SK-N-MC (cell line): ENCODE measurements around the gene GNA14.

Experiments
- DNase-seq: peaks from one replicate; pipeline ENCODE4 v3.0.0-alpha.2; 2011; ENCODE audit warnings: low read depth, low spot score
- H3K27ac ChIP-seq: fragments of 200-600 bp; sonication (generic); 2 replicates; pipeline ENCODE4 v1.5.1; 2016; ENCODE audit warnings: mixed run types
- H3K36me3 ChIP-seq: fragments of 200-600 bp; sonication (generic); 2 replicates; pipeline ENCODE4 v1.6.1; 2017; ENCODE audit warnings: antibody characterized with exemption, low read length, mixed read lengths; ENCODE audit not compliant: insufficient read depth
- H3K4me3 ChIP-seq: fragments of 200-600 bp; sonication (generic); 2 replicates; pipeline ENCODE4 v1.5.1; 2016
- H3K9ac ChIP-seq: fragments of 200-600 bp; sonication (generic); 2 replicates; pipeline ENCODE4 v1.8.0; 2017; ENCODE audit warnings: mixed run types, mixed read lengths; ENCODE audit not compliant: insufficient read length
- H3K9me3 ChIP-seq: fragments of 200-600 bp; sonication (generic); 2 replicates; pipeline ENCODE4 v1.6.1; 2017; ENCODE audit warnings: low read depth, mild to moderate bottlenecking, antibody characterized with exemption, low read length, moderate library complexity, mixed read lengths
- EZH2 ChIP-seq: fragments of 200-600 bp; sonication (generic); IDR thresholded peaks from one replicate; pipeline ENCODE4 v1.6.1; 2017; ENCODE audit warnings: antibody characterized with exemption
- FOXP2 ChIP-seq: optimal IDR thresholded peaks from 2 replicates; pipeline ENCODE3; 2011; ENCODE audit warnings: mild to moderate bottlenecking, moderate library complexity; ENCODE audit not compliant: insufficient read depth; ENCODE audit errors: extremely low read length, control extremely low read depth
- POLR2AphosphoS5 ChIP-seq: IDR thresholded peaks from 2 replicates; pipeline ENCODE4 v1.6.1; 2012; ENCODE audit warnings: mild to moderate bottlenecking, low read depth, low read length, borderline replicate concordance

GNA14 gene

DNA sequence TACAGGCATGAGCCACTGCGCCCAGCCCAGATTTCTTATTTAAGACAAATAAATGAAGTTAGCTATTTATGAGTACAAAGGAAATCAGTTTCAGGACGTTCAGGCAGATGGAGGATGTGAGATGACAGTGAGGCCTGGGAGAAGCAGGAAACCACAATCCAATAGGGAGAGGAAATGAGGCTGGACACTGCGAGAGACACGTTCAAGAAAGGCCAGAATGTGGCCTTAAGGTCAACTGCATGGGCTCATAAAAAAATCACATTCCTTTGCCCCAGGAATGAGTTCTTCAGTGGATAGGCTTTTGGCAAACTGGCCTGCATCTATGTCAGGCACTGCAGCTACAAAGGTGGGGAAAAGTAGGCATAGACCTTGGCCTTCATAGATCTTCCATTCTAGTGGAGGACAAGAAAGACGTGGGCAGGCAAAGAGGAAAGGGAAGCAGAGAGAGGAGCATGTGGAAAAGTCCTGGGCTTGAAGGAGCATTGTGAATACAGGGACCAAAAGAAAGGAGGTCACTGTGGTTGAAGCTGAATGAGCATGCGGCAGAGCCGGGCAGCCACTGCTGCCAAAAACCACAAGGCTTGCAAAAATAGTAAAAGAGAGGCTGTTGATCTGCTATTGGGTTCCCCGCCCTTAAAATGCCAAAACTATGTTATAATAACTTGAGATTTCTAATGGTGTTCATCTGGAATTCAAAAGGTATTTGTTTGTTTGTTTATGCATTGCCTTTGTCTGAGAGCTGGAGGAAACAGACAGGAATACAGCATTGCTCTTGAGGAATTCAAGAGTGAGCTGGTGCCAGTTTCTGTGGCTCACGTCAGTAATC is 133.0 kb downstream of the GNA14 start:
- Histone ChIP-seq H3K9me3 (no peaks in the 10 kb centered on the region), H3K36me3 (no peaks in the 10 kb centered on the region), H3K9ac (no peak overlapping the region), H3K4me3 (no peak overlapping the region), H3K27ac (no peak overlapping the region)
- DNase-seq, result no peak
- no peak for TF ChIP-seq POLR2AphosphoS5
- TF ChIP-seq EZH2, result no peak
- no peak for TF ChIP-seq FOXP2

DNA sequence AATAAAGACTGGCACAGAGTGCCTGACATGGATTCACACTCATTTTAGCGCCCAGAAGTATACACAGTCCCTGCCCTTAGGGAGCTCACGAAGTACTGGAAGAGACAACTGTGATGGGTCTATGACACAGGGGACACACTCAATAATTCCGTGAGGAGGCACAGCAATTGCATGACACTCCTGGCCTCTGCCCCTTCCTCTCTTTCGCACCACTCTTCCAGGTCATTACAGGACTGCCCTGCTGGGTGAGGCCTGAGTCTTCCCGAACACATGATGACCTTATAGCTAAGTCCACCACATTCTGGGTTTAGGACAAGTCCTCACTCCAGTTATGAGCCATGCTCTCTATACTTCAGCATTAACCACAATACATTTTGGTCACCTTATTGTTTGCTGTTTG is 134.7 kb downstream of the GNA14 start:
- H3K9ac ChIP-seq, result no peak overlapping the region

DNA sequence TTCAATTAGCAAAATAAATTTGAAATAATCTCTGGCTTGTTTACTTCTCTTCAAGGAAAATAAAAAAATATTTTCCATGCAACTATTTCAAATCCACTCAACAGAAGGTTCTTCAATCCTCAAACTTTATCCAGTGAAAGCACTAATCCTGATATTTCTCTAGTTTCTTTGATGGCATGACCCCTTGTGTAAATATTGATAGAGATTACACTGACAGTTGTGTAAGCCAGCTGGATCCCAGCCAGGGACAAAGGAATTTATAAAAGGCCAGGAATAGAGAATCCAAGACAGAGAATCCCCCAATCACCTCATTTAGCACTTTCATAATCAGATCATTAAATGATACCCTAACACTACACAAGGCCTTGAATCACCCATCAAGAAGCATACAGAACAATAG is 135.2 kb downstream of the GNA14 start:
- Histone ChIP-seq H3K4me3 (no peak overlapping the region), H3K36me3 (no peaks in the 10 kb centered on the region), H3K27ac (no peak overlapping the region), H3K9ac (no peak overlapping the region), H3K9me3 (no peaks in the 10 kb centered on the region)
- DNase-seq, result no peak
- TF ChIP-seq POLR2AphosphoS5 (no peak), EZH2 (no peak), FOXP2 (no peak)

More for the DNA sequence above, 134.7 kb downstream of the GNA14 start:
- no peak for TF ChIP-seq EZH2
- no peak for TF ChIP-seq POLR2AphosphoS5
- no peak for TF ChIP-seq FOXP2
- Histone ChIP-seq H3K27ac (no peak overlapping the region), H3K36me3 (no peaks in the 10 kb centered on the region), H3K4me3 (no peak overlapping the region), H3K9me3 (no peaks in the 10 kb centered on the region)
- no peak for DNase-seq

DNA sequence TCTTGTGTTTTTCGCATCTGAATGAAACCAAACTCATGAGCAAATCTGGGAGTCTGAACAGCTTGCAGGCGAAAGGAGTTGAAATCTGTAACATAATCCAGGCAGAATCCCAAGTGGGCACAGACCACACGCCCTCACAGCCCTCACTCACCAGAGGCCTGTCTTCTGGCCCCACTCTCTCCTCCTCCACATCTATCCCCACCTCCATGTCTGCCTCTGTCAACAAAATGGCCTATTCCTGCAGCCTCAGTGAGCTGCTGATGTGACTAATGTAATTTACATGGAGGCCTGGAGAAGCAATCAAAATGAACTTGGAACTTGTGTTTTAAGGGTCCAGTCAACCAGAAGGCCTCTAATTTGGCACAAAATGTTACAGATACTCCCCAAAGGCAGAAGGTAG is 136.6 kb downstream of the GNA14 start:
- no peak for DNase-seq
- Histone ChIP-seq H3K27ac (no peak overlapping the region), H3K4me3 (no peak overlapping the region), H3K36me3 (no peaks in the 10 kb centered on the region), H3K9me3 (no peaks in the 10 kb centered on the region), H3K9ac (no peak overlapping the region)
- TF ChIP-seq FOXP2 (no peak), EZH2 (no peak), POLR2AphosphoS5 (no peak)

DNA sequence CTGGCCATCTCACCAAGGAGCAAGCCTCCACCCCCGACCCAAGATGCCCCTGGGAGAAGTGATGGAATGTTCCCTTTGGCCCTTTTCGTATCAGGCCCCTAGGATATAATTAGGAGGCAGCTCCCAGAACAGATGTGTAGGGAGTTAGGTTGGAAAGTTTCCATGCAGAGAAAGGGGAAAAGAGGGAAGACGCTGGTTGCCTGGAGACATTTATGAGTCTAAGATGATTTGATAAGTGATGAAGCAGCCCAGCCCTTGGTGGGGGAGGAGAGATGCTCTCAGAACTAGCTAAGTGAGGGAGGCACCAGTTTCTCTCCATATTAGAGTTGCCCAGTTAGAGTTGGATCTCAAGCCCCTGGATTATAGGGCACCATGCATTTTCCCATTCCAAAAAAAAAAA is 137.5 kb downstream of the GNA14 start:
- H3K36me3 ChIP-seq, result no peaks in the 10 kb centered on the region
- no peaks in the 10 kb centered on the region for H3K9me3 ChIP-seq
- H3K9ac ChIP-seq, result no peak overlapping the region
- H3K4me3 ChIP-seq, result no peak overlapping the region
- TF ChIP-seq FOXP2 (no peak), EZH2 (no peak), POLR2AphosphoS5 (no peak)
- H3K27ac ChIP-seq, result no peak overlapping the region
- DNase-seq, result no peak

DNA sequence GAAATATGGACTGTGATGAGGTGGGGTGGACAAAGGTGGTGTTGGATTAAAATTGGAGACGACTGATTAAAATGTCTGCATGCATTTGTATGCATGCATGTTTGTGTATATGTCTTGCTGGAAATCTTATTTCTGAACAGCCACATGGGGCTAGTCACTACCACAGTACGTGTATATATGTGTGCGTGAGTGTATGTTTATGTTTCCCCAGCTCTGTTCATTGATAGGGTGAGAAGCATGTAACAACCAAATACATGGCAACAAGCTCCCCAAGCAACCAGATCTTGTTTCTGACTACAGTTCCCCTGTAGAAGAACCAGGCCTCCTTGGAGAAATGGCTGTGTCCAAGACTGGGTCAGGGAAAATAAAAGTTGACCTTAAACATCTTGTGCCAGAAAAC is 139.7 kb downstream of the GNA14 start:
- no peak for DNase-seq
- TF ChIP-seq POLR2AphosphoS5 (no peak), EZH2 (no peak), FOXP2 (no peak)
- no peak overlapping the region for H3K9ac ChIP-seq
- no peaks in the 10 kb centered on the region for H3K36me3 ChIP-seq
- H3K27ac ChIP-seq, result no peak overlapping the region
- no peaks in the 10 kb centered on the region for H3K9me3 ChIP-seq
- no peak overlapping the region for H3K4me3 ChIP-seq

DNA sequence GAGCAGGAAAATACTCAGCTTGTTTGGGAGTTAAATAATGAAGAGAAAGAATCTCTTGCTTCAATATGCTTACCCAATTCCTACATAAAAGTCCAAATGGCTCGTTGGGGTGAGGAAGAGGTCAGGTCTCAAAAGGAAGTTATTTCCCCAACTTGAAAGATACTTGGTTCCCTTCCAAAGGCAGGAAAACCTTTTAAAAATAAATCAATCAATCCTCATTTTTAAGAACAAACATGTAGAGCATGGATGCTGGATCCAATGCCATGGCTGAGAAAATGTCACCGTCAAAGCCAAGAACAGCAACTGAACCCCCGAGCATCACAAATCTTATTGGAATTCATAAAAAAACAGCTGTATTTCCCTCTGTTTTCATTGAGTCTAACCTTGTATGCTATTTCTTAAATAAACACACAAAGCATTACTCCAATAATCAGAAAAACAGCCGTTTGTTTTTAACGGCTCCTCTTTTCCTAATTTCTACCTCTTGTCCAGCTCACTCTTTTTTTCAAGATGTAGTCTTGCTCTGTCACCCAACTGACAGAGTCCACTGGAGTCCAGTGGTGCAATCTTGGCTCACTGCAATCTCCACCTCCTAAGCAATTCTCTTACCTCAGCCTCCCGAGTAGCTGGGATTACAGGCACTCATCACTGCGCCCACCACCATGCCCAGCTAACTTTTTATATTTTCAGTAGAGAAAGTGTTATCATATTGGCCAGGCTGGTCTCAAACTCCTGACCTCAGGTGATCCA is 140.7 kb downstream of the GNA14 start:
- no peak overlapping the region for H3K9ac ChIP-seq
- no peak for DNase-seq
- TF ChIP-seq POLR2AphosphoS5 (no peak), FOXP2 (no peak), EZH2 (no peak)

DNA sequence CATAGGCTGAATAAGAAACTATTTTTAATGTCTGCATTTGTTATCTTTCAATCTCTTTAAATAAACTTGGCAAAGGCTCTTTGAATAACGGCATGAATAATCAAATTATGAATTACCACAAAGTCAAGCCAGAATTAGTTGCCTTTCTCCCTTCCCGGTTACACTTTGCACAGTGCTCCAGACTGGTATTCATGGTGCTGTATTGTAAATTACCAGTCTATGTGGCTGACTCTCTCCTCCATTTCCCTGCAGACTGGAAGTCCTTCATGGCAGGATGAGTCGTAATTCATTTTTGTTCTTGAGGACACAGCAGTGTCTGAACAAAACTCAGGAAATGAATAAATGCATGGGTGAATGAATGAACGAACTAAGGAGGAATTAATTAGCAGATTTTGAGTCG is 142.9 kb downstream of the GNA14 start:
- H3K36me3 ChIP-seq, result no peaks in the 10 kb centered on the region
- no peak overlapping the region for H3K27ac ChIP-seq
- DNase-seq, result no peak
- H3K4me3 ChIP-seq, result no peak overlapping the region
- no peak for TF ChIP-seq POLR2AphosphoS5
- TF ChIP-seq FOXP2, result no peak
- no peak for TF ChIP-seq EZH2
- H3K9me3 ChIP-seq, result no peaks in the 10 kb centered on the region
- no peak overlapping the region for H3K9ac ChIP-seq

More for the DNA sequence above, 140.7 kb downstream of the GNA14 start:
- H3K4me3 ChIP-seq, result no peak overlapping the region
- no peaks in the 10 kb centered on the region for H3K36me3 ChIP-seq
- H3K27ac ChIP-seq, result no peak overlapping the region
- no peaks in the 10 kb centered on the region for H3K9me3 ChIP-seq
